HG03108 (cell line): ENCODE measurements around the gene SPEF2.
"Not testable (repeated sequence)": the region's sequence is repeated elsewhere in the genome, so short reads cannot be mapped to it uniquely, and the experiment has no call there.

Experiments
- ATAC-seq: cut with Tn5 transposase; IDR thresholded peaks from one replicate; pipeline ENCODE4 v1.9.1; 2021; ENCODE audit warnings: moderate library complexity; ENCODE audit not compliant: unreplicated experiment

The SPEF2 gene

GRCh38 chr5:35816881-35817521 lies 199.3 kb downstream of the SPEF2 start:
- ATAC-seq, result no peak

GRCh38 chr5:35819026-35819425 lies 201.4 kb downstream of the SPEF2 start:
- ATAC-seq, result no peak

GRCh38 chr5:35819668-35820067 lies 202.0 kb downstream of the SPEF2 start:
- ATAC-seq, result no peak

GRCh38 chr5:35820735-35821134 lies 203.1 kb downstream of the SPEF2 start:
- ATAC-seq, result no peak

- ATAC-seq, result no peak
Measured at GRCh38 chr5:35821513-35821912, 203.8 kb downstream of the SPEF2 start.

- ATAC-seq, result no peak
Measured at GRCh38 chr5:35822511-35822910, 204.8 kb downstream of the SPEF2 start.

GRCh38 chr5:35823347-35824098 lies 205.9 kb downstream of the SPEF2 start:
- no peak for ATAC-seq

- no peak for ATAC-seq
Measured at GRCh38 chr5:35826056-35826455, 208.4 kb downstream of the SPEF2 start.

- ATAC-seq, result no peak
Measured at GRCh38 chr5:35826554-35826953, 208.9 kb downstream of the SPEF2 start.

- no peak for ATAC-seq
Measured at GRCh38 chr5:35828082-35828598, 210.5 kb downstream of the SPEF2 start.

GRCh38 chr5:35830587-35830986 lies 212.9 kb downstream of the SPEF2 start:
- no peak for ATAC-seq

GRCh38 chr5:35832762-35833161 lies 215.1 kb downstream of the SPEF2 start:
- no peak for ATAC-seq

GRCh38 chr5:35833224-35833623 lies 215.6 kb downstream of the SPEF2 start:
- ATAC-seq, result no peak

- no peak for ATAC-seq
Measured at GRCh38 chr5:35835796-35836742, 218.4 kb downstream of the SPEF2 start.

- ATAC-seq, result no peak
Measured at GRCh38 chr5:35838370-35839042, 220.8 kb downstream of the SPEF2 start.

GRCh38 chr5:35842856-35843255 lies 225.2 kb downstream of the SPEF2 start:
- no peak for ATAC-seq

GRCh38 chr5:35845508-35845907 lies 227.8 kb downstream of the SPEF2 start:
- not testable (repeated sequence) for ATAC-seq

- no peak for ATAC-seq
Measured at GRCh38 chr5:35847491-35847890, 229.8 kb downstream of the SPEF2 start.

GRCh38 chr5:35847961-35848360 lies 230.3 kb downstream of the SPEF2 start:
- ATAC-seq, result no peak

- ATAC-seq, result no peak
Measured at GRCh38 chr5:35849860-35850259, 232.2 kb downstream of the SPEF2 start.
